NK-92 (cell line): ENCODE data around the gene ZDHHC16.

Experiments
- DNase-seq: peaks from one replicate; lab custom pipeline; 2025; ENCODE audit not compliant: unreplicated experiment; lab: John Stamatoyannopoulos, UW

Gene ZDHHC16

GRCh38 chr10:97506199-97506991 lies 60.4 kb downstream of the ZDHHC16 start:
- no peak for DNase-seq
